GM23248 (cell line): ENCODE data around the gene LIN54.

Source experiments
- EZH2 ChIP-seq: fragments of 200-600 bp; sonication (generic); IDR thresholded peaks from 2 replicates; pipeline ENCODE4 v1.6.1; 2018; ENCODE audit warnings: antibody characterized with exemption, mild to moderate bottlenecking; ENCODE audit not compliant: insufficient read depth, poor library complexity, severe bottlenecking
- EZH2phosphoT487 ChIP-seq: fragments of 200-600 bp; sonication (generic); IDR thresholded peaks from 2 replicates; pipeline ENCODE4 v1.6.1; 2018; ENCODE audit warnings: antibody characterized with exemption, moderate library complexity, mild to moderate bottlenecking, low read depth; ENCODE audit not compliant: insufficient read depth

DNA sequence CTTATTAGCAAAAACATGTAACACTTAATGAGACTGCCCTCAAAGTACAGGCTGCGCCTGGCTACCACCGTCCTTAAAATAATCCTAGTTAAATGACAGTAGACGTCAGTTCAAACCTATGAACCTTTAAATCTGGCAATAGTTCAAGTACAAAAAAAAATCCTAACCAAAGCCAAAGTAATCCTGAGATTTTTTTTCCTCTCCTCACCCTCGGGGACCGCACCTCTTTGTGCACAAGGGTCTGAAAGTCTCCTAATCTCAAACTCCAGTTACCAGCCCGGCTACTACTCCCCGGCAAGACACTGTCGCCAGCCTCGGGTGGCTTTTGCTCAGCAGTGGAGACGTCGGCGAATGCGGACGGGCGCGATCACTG, 120.1 kb downstream of the LIN54 start:
- TF ChIP-seq EZH2phosphoT487 (no peak), EZH2 (no peak)
